Measurements from ENCODE around the gene CNPY1.

Gene CNPY1

GRCh38 chr7:155458111-155458877, 88.1 kb downstream of the CNPY1 start, which contains the start of gene EN2:
Gene EN2 (plus strand): TSS chr7:155458129. CDS start chr7:155458378, 249 bp downstream.
- Histone ChIP-seq H3K9ac (ENCODE audit: low read length) (no peak within 1 kb of the TSS), H2BK120ac (ENCODE audit: low read depth, low read length) (no peak within 1 kb of the TSS), H2AK5ac (ENCODE audit: low read length, severe bottlenecking) (no peak within 1 kb of the TSS), H3K23ac (ENCODE audit: low read length in 2 of 2) (no peak within 1 kb of the TSS), H3K4ac (ENCODE audit: low read depth in 1 of 2, low read length in 2 of 2) (no peak within 1 kb of the TSS), H3K27ac (ENCODE audit: low read length, poor library complexity, severe bottlenecking) (no peak within 1 kb of the TSS), H3K36me3 (ENCODE audit: control insufficient read depth in 1 of 2, insufficient read depth in 2 of 2, low read depth in 1 of 2, low read length in 2 of 2) (no peaks in the 10 kb centered on the region), H4K8ac (ENCODE audit: low read length) (no peak within 1 kb of the TSS), H3K14ac (ENCODE audit: low read length in 2 of 2) (no peak within 1 kb of the TSS), H3K4me2 (ENCODE audit: low read length, poor library complexity, severe bottlenecking) (peak within 1 kb of the TSS; percentile 86), H3K27me3 (ENCODE audit: control insufficient read depth in 1 of 2, insufficient read depth in 1 of 2, low read length in 2 of 2) (peaks cover 81 to 90% of the 10 kb centered on the region in 2 experiments), H4K91ac (ENCODE audit: low read length) (no peak within 1 kb of the TSS), H2BK5ac (ENCODE audit: low read depth, low read length, poor library complexity, severe bottlenecking) (no peak within 1 kb of the TSS), H3K9me3 (ENCODE audit: control insufficient read depth, low read length) (no peaks in the 10 kb centered on the region), H2BK12ac (ENCODE audit: low read length in 2 of 2) (no peak within 1 kb of the TSS), H3K4me3 (ENCODE audit: insufficient read depth in 1 of 2, low read depth in 1 of 2, low read length in 2 of 2) (peak within 1 kb of the TSS; percentile 43 to 75), H3K18ac (ENCODE audit: low read depth in 1 of 2, low read length in 2 of 2) (no peak within 1 kb of the TSS), H3K4me1 (ENCODE audit: control insufficient read depth, insufficient read depth, low read depth, low read length) (peaks cover 34% of the 10 kb centered on the region), H2BK15ac (ENCODE audit: low read depth, poor library complexity, severe bottlenecking) (no peak within 1 kb of the TSS), H3K79me1 (replicated peaks; ENCODE audit: low read length, poor library complexity, severe bottlenecking) (no peaks in the 10 kb centered on the region), H2AFZ (ENCODE audit: low read depth, low read length) (no peak within 1 kb of the TSS)
- WGBS: under 1% methylated on average over 71 of the region's 105 CpGs
- DNase-seq: no peak

- Histone ChIP-seq H3K4me2 (ENCODE audit: low read length, poor library complexity, severe bottlenecking) (peak overlapping the region; percentile 86), H2BK15ac (ENCODE audit: low read depth, poor library complexity, severe bottlenecking) (no peak overlapping the region), H3K4me3 (ENCODE audit: insufficient read depth in 1 of 2, low read depth in 1 of 2, low read length in 2 of 2) (peak overlapping the region; percentile 18 to 75), H3K9me3 (ENCODE audit: control insufficient read depth, low read length) (peaks cover 2% of the 10 kb centered on the region), H2BK12ac (ENCODE audit: low read length in 2 of 2) (no peak overlapping the region), H3K9ac (ENCODE audit: low read length) (no peak overlapping the region), H2AFZ (ENCODE audit: low read depth, low read length) (no peak overlapping the region), H3K79me1 (replicated peaks; ENCODE audit: low read length, poor library complexity, severe bottlenecking) (no peaks in the 10 kb centered on the region), H3K14ac (ENCODE audit: low read length in 2 of 2) (no peak overlapping the region), H3K4me1 (ENCODE audit: control insufficient read depth, insufficient read depth, low read depth, low read length) (peaks cover 34% of the 10 kb centered on the region), H2AK5ac (ENCODE audit: low read length, severe bottlenecking) (no peak overlapping the region), H3K27me3 (ENCODE audit: control insufficient read depth in 1 of 2, insufficient read depth in 1 of 2, low read length in 2 of 2) (peaks cover 82 to 90% of the 10 kb centered on the region in 2 experiments), H3K4ac (ENCODE audit: low read depth in 1 of 2, low read length in 2 of 2) (no peak overlapping the region), H2BK120ac (ENCODE audit: low read depth, low read length) (no peak overlapping the region), H3K27ac (ENCODE audit: low read length, poor library complexity, severe bottlenecking) (no peak overlapping the region), H4K91ac (ENCODE audit: low read length) (no peak overlapping the region), H3K18ac (ENCODE audit: low read depth in 1 of 2, low read length in 2 of 2) (no peak overlapping the region), H4K8ac (ENCODE audit: low read length) (no peak overlapping the region), H3K23ac (ENCODE audit: low read length in 2 of 2) (no peak overlapping the region), H3K36me3 (ENCODE audit: control insufficient read depth in 1 of 2, insufficient read depth in 2 of 2, low read depth in 1 of 2, low read length in 2 of 2) (no peaks in the 10 kb centered on the region), H2BK5ac (ENCODE audit: low read depth, low read length, poor library complexity, severe bottlenecking) (no peak overlapping the region)
- 3% methylated on average over 31 of the region's 98 CpGs for WGBS
- no peak for DNase-seq
These were observed 88.7 kb downstream of the CNPY1 start for GRCh38 chr7:155457544-155458110.

- Histone ChIP-seq H3K9ac (ENCODE audit: low read length) (no peak overlapping the region), H3K4me2 (ENCODE audit: low read length, poor library complexity, severe bottlenecking) (peak overlapping the region; percentile 86), H3K4me1 (ENCODE audit: control insufficient read depth, insufficient read depth, low read depth, low read length) (peaks cover 34% of the 10 kb centered on the region), H3K23ac (ENCODE audit: low read length in 2 of 2) (no peak overlapping the region), H4K91ac (ENCODE audit: low read length) (no peak overlapping the region), H3K14ac (ENCODE audit: low read length in 2 of 2) (no peak overlapping the region), H3K18ac (ENCODE audit: low read depth in 1 of 2, low read length in 2 of 2) (no peak overlapping the region), H4K8ac (ENCODE audit: low read length) (no peak overlapping the region), H2BK5ac (ENCODE audit: low read depth, low read length, poor library complexity, severe bottlenecking) (no peak overlapping the region), H3K36me3 (ENCODE audit: control insufficient read depth in 1 of 2, insufficient read depth in 2 of 2, low read depth in 1 of 2, low read length in 2 of 2) (no peaks in the 10 kb centered on the region), H3K9me3 (ENCODE audit: control insufficient read depth, low read length) (peaks cover 4% of the 10 kb centered on the region), H2BK12ac (ENCODE audit: low read length in 2 of 2) (no peak overlapping the region), H3K4ac (ENCODE audit: low read depth in 1 of 2, low read length in 2 of 2) (no peak overlapping the region), H2BK15ac (ENCODE audit: low read depth, poor library complexity, severe bottlenecking) (no peak overlapping the region), H2BK120ac (ENCODE audit: low read depth, low read length) (no peak overlapping the region), H2AFZ (ENCODE audit: low read depth, low read length) (no peak overlapping the region), H3K27me3 (ENCODE audit: control insufficient read depth in 1 of 2, insufficient read depth in 1 of 2, low read length in 2 of 2) (peaks cover 82 to 90% of the 10 kb centered on the region in 2 experiments), H2AK5ac (ENCODE audit: low read length, severe bottlenecking) (no peak overlapping the region), H3K27ac (ENCODE audit: low read length, poor library complexity, severe bottlenecking) (no peak overlapping the region), H3K79me1 (replicated peaks; ENCODE audit: low read length, poor library complexity, severe bottlenecking) (no peaks in the 10 kb centered on the region), H3K4me3 (ENCODE audit: insufficient read depth in 1 of 2, low read depth in 1 of 2, low read length in 2 of 2) (peak overlapping the region; percentile 43 to 75)
- peak; percentile 39 for DNase-seq
- WGBS: 1% methylated on average over 60 of the region's 69 CpGs
These were observed 89.4 kb downstream of the CNPY1 start for GRCh38 chr7:155456738-155457543.

All from mesenchymal stem cell (in vitro differentiated cells and primary cell).